Adipose tissue (tissue), 3 donors: ENCODE results near the gene ATP6V0B. TPM values are rescaled to one million over a fixed set of nuclear protein-coding genes. Genes with fewer than 3 reads are reported as not detected.

Experiments
- H3K27ac ChIP-seq: one replicate; pipeline ENCODE4 v1.5.1; 2013; ENCODE audit warnings: low read depth, low read length
- WGBS, 3 donors: extraction: QIAGEN DNeasy Blood & Tissue Kit; methylation state at CpG; one replicate each; pipeline ENCODE4 v1.1.7; 2013; 5-methylcytosine and 5-hydroxymethylcytosine counted together
- polyA plus RNA-seq, 3 donors: library from polyadenylated mRNA; stranded (reverse); fragments of 200-250 nt; gene quantifications; one replicate each; pipeline ENCODE4 v1.2.3, GENCODE V29; 2013
- donor health status: healthy with polysubstance abuse.
- donor health status: Bipolar disorder and iron deficiency.
- donor health status: healthy.

The ATP6V0B gene
- polyA plus RNA-seq, 3 donors, result 88.1 to 140 (median 123) TPM

DNA sequence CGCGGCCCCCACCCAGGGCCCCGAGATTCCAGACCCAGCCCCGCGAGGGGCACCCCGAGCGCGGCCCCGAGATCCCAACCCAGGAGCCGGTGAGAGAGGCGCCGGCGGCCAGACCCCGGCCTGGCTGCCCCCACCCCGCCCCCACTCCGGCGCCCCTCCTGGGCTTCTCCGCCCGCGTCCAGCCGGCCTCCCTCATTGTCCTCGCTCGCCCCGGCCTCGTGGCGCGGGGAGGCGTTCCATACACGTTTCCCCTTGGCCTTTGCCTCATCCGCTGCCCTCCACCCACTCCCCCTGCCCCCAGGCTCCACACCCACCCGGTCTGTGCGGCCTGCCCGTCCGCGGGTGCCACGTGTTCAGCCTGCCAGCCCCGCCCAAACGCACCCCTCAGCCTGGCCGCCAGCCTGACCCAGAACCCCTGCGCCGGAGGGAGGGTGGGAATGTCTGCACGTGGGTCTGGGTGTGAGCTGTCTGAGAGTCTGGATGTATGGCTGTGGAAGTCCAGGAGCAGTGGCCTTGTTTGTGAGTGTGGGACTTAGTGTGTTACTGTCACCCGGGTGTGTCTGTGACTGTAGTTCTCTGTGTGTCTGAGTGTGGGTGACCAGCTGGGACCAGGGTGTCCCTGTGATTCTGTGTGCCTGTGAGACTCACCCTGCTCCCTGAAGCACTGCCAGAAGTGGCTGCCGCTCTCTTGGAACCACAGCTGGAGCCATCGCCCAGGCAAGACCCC lies 4.9 kb downstream of the ATP6V0B start:
- 3 to 4% (median 4%) methylated on average over 31 to 44 of the region's 45 CpGs for WGBS, 3 donors
- no peak overlapping the region for H3K27ac ChIP-seq

- H3K27ac ChIP-seq, result no peak overlapping the region
- 31 to 66% (median 57%) methylated on average over 13 of the region's 13 CpGs for WGBS, 3 donors
Observed at GRCh38 chr1:43980255-43981134, 5.7 kb downstream of the ATP6V0B start.

- H3K27ac ChIP-seq, result no peak overlapping the region
- WGBS, 3 donors, result 52 to 88% (median 88%) methylated on average over 19 to 20 of the region's 20 CpGs
Observed at GRCh38 chr1:43981135-43981491, 6.4 kb downstream of the ATP6V0B start.

- no peak overlapping the region for H3K27ac ChIP-seq
- 88 to 97% (median 96%) methylated on average over 20 of the region's 20 CpGs for WGBS, 3 donors
Observed at GRCh38 chr1:43981636-43982035, 6.9 kb downstream of the ATP6V0B start.

GRCh38 chr1:43982241-43982640 lies 7.5 kb downstream of the ATP6V0B start:
- no peak overlapping the region for H3K27ac ChIP-seq
- WGBS, 3 donors, result 90 to 91% (median 91%) methylated on average over 8 of the region's 8 CpGs

DNA sequence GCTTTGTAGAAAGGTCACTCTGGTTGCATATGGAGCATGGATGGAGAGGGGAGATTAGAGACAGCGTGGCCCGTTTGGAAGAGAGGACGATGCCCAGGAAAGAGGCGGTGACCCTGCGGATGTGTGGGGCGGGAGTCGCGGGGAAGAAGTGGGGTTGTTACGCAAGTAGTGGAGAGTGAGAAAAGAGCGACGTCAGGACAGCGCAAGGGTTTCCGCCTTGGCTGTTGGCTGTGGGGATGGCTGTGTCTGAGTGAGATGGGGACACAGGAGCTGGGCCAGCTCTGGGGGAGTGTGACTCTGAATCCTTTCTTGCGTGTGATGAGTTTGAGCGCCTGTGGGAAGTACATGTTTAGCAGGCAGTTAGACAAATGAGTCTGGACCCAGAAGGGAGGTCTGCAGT lies 8.0 kb downstream of the ATP6V0B start:
- WGBS, 3 donors, result 54 to 82% (median 61%) methylated on average over 15 of the region's 15 CpGs
- no peak overlapping the region for H3K27ac ChIP-seq

GRCh38 chr1:43983253-43983899 lies 8.6 kb downstream of the ATP6V0B start:
- WGBS, 3 donors, result 65 to 86% (median 73%) methylated on average over 12 of the region's 12 CpGs
- no peak overlapping the region for H3K27ac ChIP-seq

GRCh38 chr1:43984855-43985254 lies 10.1 kb downstream of the ATP6V0B start:
- 92 to 94% (median 93%) methylated on average over 14 to 16 of the region's 16 CpGs for WGBS, 3 donors
- H3K27ac ChIP-seq, result no peak overlapping the region

DNA sequence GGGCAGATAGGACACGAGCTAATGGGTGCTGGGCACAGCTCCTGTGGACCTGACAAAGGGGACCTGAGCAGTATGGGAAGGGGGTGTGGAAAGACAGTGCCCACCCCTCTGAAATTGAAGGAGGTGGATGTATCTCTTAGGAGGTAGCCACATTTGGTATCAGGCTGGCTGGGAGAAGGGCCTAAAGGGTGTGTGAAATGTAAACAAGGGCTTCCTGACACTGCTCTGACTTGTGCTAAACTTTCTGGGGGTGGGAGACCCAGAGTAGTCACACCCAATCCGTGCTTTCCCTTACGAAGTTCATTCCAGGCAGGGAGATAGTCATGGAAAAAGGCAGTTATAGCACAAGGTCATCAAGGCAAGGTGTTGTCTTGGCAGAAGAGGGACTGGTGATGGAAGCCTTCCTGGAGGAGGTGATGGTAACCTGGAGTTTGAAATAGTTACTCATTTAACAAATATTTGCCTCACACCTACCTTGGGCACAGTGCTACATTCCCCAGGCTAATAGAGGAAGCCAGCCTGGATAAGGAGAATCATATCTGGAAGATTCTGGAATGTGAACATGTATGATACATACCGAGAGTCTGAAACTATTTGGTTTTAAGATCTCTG lies 11.3 kb downstream of the ATP6V0B start:
- no peak overlapping the region for H3K27ac ChIP-seq
- 58 to 86% (median 85%) methylated on average over 4 of the region's 4 CpGs for WGBS, 3 donors

- no peak overlapping the region for H3K27ac ChIP-seq
- 65 to 83% (median 68%) methylated on average over 6 of the region's 6 CpGs for WGBS, 3 donors
Observed at GRCh38 chr1:43986712-43987111, 12.0 kb downstream of the ATP6V0B start.

DNA sequence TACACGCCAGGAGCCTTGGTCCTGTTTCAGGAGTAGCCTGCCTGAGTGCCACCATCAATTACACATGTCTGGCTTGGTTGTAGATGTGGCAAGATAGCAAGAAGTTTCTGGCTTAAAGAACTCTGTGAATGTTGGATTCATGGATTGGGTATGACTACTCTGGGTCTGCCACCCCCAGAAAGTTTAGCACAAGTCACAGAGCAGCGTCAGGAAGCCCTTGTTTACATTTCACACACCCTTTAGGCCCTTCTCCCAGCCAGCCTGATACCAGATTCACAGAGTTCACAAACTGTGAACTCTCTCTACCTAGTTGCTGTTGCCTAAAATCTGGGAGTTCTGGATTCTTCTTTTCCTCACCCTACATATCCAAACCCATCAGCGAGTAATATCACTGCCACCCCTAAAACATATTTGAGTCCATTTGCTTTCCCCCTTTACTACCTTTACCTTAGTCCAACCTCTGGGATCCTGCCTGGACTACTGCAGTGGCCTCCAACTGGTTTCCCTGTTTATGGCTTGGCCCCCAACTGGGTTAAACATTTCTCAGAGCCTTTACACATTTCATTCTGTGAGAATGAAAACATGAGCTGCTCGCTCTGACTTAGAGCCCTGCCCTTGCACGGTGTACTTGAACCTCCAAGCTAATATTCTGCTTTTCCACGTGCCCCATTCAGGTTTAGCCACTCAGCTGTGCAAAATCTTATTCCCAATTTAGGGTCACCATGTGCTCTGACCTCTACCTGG lies 12.6 kb downstream of the ATP6V0B start:
- no peak overlapping the region for H3K27ac ChIP-seq
- WGBS, 3 donors, result 67 to 86% (median 80%) methylated on average over 6 of the region's 6 CpGs

GRCh38 chr1:43990271-43991199 lies 15.8 kb downstream of the ATP6V0B start:
- H3K27ac ChIP-seq, result no peak overlapping the region
- WGBS, 3 donors, result 64 to 78% (median 76%) methylated on average over 19 of the region's 19 CpGs

- H3K27ac ChIP-seq, result no peak overlapping the region
- WGBS, 3 donors, result 1% methylated on average over 10 of the region's 10 CpGs
Observed at GRCh38 chr1:43991200-43991475, 16.4 kb downstream of the ATP6V0B start.

- no peak within 1 kb of the TSS for H3K27ac ChIP-seq
- 0 to 1% (median 1%) methylated on average over 49 to 66 of the region's 66 CpGs for WGBS, 3 donors
Observed at GRCh38 chr1:43991476-43992231, 16.9 kb downstream of the ATP6V0B start, which contains the start of gene CCDC24. TSS of gene CCDC24 (plus strand) at chr1:43991599. CDS start at chr1:43991879, 280 bp downstream.

DNA sequence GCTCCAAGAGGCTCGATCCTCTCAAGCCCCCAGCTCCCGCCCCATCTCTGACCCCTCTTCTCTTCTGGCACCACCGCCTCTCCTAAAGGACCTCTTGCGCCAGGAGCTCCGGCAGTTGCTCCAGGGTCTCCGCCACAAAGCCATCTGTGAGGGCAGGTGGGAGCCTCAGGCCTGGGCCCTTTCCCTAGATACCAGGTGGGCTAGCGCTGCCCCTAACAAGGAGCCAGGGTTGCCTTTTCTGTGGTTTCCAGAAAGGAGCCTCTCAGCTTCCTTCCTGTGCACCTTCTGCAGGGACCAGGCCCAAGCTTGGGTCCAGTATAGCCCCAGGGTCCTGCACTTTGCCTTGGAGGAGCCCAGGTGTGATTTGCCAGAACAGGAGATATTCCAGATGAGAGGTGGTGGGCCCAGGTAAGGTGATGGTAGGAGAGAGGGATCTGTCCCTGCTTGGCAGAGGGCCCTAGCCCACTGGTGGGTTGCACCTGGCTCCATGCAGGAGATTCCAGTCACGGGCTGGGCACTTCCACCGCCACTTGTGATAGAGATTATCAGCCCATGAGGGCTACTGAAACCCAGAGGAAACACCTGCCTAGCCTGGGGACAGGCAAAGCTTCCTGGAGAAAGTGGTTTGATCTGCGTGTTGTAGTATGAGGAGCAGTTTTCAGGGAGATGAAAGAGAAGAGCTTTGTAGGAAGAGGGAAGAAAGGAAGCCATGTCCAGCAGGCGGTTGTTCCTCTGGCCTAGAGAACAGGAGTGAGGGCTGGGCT lies 17.7 kb downstream of the ATP6V0B start:
- 40 to 49% (median 46%) methylated on average over 11 of the region's 11 CpGs for WGBS, 3 donors
- H3K27ac ChIP-seq, result no peak overlapping the region
